Colon (tissue), 2 donors: ENCODE data around the gene RTEL1.
"Not testable (repeated sequence)": the region's sequence is repeated elsewhere in the genome, so short reads cannot be mapped to it uniquely, and the experiment has no call there.

Source experiments
- FAIRE-seq: peaks from 2 replicates; lab custom pipeline; 2012; peaks lifted over from hg19 to GRCh38; lab: Jason Lieb, UNC
- donor health status: control.
- donor health status: control.

Gene RTEL1

DNA sequence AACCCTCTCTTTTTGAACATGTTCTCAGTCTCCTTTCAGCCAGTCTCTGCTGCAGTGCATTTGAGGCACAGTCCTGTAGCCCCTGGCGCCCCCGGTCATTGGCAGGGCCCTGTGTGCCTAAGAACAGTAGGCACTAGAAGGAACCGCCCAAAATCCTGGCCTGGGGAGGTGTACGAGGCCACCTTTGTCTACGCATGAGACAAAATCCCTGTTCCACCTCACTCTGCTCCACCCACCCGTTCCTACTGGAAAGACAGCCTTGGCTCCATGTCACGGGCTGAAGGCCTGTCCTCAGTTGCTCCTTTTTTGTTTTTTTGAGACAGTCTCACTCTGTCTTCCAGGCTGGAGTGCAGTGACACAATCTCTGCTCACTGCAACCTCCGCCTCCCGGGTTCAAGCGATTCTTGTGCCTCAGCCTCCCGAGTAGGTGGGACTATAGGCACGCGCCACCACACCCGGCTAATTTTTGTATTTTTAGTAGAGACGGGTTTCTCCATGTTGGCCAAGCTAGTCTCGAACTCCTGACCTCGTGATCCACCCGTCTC lies 72.1 kb downstream of the RTEL1 start:
- not testable (repeated sequence) for FAIRE-seq

DNA sequence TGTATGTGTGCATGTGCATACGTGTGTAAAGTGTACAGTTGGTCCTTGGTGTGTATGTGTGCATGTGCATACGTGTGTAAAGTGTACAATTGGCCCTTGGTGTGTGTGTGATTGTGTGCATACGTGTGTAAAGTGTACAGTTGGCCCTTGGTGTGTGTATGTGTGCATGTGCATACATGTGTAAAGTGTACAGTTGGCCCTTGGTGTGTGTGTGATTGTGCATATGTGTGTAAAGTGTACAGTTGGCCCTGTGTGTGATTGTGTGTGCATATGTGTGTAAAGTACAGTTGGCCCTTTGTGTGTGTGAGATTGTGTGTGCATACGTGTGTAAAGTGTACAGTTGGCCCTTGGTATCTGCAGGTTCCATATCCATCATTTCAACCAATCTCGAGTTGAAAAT lies 73.3 kb downstream of the RTEL1 start:
- FAIRE-seq: no peak

DNA sequence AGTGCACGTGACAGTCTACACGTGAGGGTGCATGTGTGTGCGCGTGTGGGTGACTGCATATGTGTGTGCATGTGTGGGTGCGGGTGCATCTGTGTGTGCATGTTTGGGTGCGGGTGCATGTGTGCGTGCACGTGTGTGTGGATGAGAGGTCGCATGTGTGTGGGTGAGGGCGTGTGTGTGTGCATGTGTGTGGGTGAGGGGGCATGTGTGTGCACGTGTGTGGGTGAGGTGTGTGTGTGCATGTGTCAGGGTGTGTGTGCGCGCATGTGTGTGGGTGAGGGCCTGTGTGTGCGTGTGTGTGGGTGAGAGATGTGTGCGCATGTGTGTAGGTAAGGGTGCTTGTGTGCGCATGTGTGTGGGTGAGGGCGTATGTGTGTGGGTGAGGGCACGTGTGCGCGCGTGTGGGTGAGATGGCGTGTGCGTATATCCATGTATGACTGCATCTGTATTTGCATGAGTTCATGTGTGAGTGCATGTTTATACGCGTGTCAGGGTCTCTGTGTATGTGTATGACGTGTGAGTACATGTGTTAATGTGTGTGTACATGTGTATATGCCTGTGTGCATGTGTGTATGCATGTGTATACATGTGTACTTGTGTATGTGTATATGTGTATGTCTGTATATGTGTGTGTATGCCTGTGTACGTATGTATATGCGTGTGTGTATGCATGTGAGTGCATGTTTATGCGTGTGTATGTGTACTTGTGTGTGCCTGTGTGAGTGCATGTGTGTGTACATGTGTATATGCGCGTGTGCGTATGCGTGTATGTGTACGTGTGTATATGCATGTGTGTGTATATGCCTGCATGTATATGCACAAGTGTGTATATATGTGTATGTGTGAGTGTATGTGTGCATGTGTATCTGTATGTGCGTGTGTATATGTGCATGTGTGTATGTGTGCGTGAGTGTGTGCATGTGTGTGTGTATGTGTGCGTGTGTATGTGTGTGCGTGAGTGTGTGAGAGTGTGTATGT lies 74.3 kb downstream of the RTEL1 start:
- no peak for FAIRE-seq

DNA sequence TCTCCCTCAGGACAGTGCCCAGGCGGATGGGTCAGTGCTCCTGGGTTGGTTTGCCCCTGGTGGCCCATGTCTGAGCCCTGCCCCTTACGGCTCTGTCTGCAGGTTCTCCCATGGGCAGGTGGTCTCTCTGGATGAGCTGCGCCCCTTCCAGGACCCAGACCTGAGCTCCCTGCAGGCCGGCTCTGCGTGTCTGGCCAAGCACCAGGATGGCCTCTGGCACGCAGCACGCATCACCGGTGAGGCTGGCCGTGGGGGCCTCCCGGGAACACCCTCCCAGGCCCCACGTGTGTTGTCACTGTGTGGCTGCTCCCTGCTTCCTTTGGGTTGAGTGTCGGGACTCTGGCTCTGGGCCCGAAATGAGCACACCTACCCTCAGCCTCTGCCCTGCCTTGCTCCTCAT lies 75.0 kb downstream of the RTEL1 start:
- no peak for FAIRE-seq

DNA sequence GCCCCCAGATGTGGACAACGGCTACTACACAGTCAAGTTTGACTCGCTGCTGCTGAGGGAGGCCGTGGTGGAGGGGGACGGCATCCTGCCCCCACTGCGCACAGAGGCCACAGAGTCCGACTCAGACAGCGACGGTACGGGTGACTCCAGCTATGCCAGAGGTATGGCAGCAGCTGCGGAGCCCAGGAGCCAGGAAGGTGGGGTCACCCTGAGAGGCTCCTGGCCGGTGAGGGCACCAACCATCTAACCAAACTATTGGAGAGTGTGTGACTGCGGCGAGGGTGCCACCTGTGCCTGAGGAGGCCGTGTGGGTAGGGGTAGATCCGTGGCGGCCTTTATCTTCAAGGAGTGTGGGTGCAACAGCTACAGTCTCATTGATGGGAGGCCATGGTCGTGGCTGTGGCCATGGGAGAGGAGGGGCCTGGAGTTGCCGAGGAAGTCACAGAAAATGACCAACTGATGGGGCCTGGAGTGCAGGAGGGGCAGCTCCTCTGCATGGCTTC lies 75.5 kb downstream of the RTEL1 start:
- FAIRE-seq: no peak

DNA sequence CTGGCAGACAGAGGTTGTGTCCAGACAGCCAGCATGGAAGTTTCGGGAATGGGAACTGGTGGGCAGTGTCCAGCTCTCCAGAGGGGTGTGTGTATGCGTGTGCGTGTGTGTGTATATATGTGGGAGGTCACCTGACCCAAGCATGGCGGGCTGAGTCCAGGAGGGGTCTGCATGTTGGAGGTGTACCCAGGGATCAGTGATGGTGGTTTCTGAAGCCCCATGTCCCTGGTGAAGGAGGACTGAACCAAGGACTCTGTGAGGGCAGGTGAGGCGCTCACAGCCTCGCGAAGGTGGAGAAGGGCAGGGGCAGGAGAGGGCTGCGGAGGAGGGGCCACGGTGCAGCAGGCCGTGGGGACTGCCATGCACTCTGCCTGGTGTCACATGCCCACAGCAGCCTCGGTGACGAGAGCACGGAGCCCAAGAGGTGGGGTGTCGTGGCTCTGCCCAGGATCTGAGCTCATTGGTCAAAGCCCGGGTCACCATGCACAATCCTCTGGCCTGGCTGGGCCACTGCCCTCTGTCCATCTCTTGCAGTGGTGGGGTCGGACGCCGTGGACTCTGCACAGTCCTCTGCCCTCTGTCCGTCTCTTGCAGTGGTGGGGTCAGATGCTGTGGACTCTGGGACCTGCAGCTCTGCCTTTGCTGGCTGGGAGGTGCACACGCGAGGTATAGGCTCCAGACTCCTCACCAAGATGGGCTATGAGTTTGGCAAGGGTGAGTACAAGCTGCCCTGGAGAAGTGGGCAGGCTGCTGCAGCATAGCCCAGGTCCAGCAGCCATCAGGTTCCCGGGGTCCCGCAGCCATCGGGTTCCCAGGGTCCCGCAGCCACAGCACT lies 76.2 kb downstream of the RTEL1 start:
- FAIRE-seq: no peak

DNA sequence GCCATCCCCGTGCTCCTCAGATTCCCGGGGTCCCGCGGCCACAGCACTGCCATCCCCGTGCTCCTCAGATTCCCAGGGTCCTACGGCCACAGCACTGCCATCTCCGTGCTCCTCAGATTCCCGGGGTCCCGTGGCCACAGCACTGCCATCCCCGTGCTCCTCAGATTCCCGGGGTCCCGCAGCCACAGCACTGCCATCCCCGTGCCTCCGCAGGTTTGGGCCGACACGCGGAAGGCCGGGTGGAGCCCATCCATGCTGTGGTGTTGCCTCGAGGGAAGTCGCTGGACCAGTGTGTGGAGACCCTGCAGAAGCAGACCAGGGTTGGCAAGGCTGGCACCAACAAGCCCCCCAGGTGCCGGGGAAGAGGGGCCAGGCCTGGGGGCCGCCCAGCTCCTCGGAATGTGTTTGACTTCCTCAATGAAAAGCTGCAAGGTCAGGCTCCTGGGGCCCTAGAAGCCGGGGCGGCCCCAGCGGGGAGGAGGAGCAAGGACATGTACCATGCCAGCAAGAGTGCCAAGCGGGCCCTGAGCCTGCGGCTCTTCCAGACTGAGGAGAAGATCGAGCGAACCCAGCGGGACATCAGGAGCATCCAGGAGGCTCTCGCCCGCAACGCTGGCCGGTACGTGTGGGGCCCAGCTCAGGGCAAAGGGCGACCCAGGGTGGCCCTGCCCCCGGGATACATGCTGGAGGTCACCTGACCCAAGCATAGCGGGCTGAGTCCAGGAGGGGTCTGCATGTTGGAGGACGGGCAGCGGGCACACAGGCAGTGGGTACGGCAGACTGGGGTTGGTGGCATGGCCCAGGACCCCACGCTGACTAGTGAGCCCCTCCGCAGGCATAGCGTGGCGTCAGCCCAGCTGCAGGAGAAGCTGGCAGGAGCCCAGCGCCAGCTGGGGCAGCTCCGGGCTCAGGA lies 77.1 kb downstream of the RTEL1 start:
- no peak for FAIRE-seq

DNA sequence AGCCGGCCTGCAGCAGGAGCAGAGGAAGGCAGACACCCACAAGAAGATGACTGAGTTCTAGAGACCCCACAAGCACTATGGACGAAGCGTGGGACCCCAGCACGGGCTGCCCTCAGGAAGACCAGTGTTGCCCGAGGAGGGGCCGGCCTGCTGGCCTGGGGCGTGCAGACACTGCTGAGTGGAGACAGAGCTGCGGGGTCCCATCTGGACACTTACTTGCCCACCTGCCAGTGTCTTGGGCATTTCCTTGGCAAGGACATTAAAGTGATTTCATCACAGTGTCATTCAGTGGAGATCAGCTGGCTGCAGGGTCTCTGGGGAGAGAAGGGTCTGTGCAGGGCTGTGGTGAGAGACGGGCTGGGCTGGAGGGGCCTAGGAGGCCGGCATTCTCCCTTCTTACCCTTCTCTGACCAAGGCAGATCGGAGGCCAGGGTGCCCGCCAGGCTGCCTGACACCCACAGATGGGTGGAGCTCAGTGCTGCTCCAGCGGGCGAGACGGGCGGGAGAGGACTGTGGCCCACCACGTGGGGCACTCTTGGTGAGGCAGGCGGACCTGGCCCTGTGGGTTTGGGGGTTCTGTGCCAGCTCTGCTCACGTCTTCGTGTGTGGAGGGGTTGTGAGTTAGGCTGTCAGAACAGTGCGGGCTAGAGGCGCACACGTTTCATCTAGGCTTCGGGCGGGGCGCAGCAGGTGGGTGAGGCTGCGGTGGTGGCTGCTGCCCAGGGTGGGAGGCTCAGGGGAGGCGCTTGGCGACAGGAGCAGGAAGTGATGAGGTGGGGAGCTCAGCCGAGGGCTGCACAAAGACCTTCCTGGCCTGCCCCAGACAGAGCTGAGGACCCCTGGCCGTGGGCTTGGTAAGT lies 78.0 kb downstream of the RTEL1 start, which contains the start of gene LIME1:
TSS of gene LIME1 (plus strand) at position 806 of the 860 bp plus-strand sequence. CDS start 886 bp downstream, outside the sequence.
- FAIRE-seq: no peak

DNA sequence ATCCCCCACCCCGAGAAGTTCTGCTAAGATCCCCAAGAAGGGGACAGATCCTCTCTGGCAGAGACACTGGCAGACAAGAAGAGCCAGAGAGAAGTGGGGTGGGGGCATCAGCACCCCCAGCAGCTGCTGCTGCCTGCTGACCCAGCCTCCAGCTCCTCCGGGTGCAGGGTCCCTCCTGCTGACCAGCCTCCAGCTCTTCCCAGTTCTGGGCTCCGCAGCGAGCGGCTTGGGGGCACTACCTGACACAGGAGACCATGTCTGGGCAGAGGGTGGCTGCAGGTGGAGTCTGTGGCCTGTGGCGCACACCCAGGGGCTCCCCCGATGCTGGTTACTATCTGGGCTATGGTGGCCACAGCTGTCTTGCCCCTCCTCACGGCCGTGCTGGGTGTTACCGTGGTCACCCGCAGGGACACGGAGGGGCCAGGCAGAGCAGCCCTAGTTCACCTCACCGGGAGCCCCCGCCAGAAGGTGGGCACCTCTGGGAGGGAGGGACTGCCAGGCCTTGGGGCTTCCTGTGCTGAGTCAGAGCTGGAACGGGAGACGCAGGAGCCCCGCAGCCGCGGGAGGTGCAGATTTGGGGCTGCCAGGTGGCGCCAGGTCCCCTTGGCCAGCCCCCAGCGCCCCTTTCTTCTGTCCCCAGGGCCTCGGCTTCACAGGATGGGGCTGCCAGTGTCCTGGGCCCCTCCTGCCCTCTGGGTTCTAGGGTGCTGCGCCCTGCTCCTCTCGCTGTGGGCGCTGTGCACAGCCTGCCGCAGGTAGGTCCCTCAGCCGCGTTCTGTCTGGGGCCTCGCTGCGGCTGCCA lies 79.0 kb downstream of the RTEL1 start:
- FAIRE-seq: no peak

DNA sequence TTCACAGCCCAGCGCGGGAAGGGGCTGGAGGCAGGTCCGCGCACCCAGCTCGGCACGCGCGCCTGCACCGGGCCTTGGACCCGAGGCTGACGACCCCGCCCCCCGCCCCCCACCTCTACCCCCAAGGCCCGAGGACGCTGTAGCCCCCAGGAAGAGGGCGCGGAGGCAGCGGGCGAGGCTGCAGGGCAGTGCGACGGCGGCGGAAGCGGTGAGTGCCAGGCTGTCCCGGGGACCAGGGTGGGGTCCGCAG lies 79.5 kb downstream of the RTEL1 start:
- FAIRE-seq: no peak

DNA sequence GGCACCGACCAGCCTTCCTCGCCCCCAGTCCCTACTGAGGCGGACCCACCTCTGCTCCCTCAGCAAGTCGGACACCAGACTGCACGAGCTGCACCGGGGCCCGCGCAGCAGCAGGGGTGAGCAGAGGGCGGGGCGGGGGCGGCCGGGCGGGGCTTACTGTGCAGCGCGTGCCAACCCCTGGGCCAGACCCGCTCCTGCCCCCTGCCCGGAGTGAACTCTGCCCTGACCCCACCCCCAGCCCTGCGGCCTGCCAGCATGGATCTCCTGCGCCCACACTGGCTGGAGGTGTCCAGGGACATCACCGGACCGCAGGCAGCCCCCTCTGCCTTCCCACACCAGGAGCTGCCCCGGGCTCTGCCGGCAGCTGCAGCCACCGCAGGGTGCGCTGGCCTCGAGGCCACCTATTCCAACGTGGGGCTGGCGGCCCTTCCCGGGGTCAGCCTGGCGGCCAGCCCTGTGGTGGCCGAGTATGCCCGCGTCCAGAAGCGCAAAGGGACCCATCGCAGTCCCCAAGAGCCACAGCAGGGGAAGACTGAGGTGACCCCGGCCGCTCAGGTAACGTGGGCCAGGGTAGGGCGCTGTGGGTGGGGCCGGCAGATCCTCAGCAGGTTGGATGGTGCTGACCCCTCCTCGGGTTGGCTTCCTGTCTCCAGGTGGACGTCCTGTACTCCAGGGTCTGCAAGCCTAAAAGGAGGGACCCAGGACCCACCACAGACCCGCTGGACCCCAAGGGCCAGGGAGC lies 80.0 kb downstream of the RTEL1 start:
- no peak for FAIRE-seq

DNA sequence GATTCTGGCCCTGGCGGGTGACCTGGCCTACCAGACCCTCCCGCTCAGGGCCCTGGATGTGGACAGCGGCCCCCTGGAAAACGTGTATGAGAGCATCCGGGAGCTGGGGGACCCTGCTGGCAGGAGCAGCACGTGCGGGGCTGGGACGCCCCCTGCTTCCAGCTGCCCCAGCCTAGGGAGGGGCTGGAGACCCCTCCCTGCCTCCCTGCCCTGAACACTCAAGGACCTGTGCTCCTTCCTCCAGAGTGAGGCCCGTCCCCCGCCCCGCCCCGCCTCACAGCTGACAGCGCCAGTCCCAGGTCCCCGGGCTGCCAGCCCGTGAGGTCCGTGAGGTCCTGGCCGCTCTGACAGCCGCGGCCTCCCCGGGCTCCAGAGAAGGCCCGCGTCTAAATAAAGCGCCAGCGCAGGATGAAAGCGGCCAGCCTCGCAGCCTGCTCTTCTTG lies 80.6 kb downstream of the RTEL1 start:
- FAIRE-seq: no peak

DNA sequence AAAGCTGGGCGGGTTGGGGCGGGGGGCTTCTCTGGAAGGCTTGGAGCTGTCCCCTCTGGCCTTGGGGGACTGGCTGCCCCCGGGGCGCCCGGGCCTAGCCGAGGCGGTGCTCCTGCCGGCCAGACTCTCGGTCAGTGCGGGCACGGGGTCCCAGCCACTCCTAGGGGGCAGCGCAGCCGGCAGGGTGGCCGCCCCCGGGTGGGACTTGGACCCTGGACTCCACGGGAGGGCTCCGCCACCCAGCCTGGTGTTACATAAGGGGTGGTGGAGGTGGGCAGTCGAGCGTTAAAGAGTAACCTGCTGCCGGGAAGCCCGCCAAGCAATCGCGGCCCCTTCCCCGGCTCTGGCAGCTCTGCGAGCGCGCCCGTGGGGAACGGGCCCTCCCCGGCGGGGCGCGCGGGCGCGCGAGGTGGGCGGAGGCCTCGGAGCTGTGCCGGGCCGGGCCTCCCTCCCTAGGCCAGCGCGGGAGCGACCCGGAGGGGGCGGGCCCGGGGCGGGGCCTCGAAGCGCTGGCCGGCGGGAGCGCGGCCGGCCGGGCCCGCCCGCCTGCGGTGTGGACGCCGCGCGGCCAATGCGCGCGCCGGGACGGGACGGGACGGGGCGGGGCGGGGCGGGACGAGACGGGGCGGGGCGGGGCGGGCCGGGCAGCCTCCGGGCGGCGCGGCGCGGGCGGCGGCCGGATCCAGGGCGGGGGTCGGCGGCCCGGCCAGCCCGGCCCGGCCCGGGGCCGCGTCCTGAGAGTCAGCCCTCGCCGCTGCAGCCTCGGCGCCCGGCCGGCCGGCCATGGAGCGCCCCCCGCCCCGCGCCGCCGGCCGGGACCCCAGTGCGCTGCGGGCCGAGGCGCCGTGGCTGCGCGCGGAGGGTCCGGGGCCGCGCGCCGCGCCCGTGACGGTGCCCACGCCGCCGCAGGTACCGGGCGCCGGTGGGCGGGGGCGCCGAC lies 81.3 kb downstream of the RTEL1 start, which contains the start of gene SLC2A4RG:
TSS of gene SLC2A4RG (plus strand) at position 647 of the 940 bp plus-strand sequence. CDS start at position 784, 137 bp downstream.
- FAIRE-seq: no peak

DNA sequence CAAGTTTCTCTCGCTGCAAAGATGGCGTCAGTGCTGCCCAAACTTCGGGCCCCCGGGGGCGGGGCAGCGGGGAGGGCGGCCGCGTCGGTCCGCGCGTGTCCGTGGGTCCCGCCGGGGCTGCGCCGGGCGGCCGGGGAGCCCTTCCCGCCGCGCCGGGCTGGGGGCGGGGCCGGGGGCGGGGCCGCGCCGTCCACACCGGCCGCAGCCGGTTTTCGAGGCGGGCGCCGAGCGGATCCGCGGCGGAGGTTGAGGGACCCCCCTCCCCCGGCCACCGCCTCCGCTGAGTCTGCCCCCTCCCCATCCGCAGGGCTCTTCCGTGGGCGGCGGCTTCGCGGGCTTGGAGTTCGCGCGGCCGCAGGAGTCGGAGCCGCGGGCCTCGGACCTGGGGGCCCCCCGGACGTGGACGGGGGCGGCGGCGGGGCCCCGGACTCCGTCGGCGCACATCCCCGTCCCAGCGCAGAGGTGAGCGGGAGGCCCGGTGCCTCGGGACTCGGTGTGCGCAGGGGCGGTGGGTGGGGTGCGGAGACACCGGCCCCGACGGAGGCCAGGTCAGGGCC lies 82.0 kb downstream of the RTEL1 start:
- no peak for FAIRE-seq

DNA sequence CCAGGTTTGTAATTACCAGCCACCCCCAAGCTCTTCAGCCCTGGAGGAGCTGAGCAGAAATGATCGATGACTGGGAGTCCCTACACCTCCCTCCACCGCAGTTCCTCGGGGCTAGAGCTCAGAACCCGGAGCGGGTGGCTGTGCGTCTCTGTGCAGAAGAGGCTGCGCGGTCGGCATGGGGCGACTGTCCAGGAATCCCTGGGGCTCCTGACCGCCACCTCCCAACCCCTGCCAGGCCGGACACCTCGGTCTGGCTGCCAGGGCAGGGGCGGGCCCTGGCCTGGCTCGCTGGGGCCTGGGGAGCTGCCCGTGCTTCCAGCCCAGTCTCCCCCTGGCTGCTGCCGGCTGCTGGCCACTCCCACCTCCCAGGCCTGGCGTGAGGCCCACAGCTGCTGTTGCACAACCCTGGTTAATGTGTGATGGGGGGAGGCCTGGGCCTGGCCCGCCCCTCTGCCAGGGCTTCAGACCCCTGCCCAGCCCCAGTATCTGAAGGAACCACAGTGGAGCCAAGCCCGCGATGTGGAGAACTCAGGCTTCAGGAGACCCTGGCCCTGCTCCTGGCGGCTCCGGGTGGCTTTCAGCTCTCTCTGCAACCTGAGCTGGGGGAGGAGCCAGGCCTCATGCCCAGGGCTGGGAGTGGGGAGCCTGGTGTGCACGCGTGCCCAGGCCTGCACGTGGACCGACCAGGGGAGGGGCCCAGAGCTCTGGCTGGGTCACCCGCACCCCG lies 82.7 kb downstream of the RTEL1 start:
- no peak for FAIRE-seq

DNA sequence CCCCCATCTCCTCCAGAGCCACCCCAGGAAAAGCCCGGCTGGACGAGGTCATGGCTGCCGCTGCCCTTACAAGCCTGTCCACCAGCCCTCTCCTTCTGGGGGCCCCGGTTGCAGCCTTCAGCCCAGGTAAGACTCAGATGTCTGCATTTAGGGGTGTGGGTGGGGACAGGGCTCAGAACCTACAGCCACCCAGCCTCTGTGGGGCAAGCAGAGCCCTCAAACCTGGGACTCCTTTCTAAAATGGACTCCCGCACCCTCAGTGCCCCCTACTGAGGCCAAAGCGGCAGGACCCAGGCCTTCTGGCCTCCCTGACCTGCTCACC lies 83.2 kb downstream of the RTEL1 start:
- FAIRE-seq: no peak
